Thyroid gland (tissue), 4 donors: ENCODE data around the gene ST8SIA1.

Experiments used
- POLR2A ChIP-seq, 2 donors: fragments of 450-650 bp; IDR thresholded peaks; one replicate each; pipeline ENCODE4 v1.6.1; 2017; ENCODE audit warnings: antibody characterized with exemption in 2 of 2, mild to moderate bottlenecking in 2 of 2, moderate library complexity in 1 of 2
- TF ChIP-seq, protein P1 (sequence below), 6 experiments: fragments of 200-600 bp in 3 of 6; fragments of 450-650 bp in 3 of 6; sonication (generic) in 3 of 6; IDR thresholded peaks; one replicate each; pipeline ENCODE4 v1.5.1; 2016 to 2019; ENCODE audit warnings: antibody characterized with exemption in 6 of 6, mild to moderate bottlenecking in 2 of 6, inconsistent platforms in 1 of 6, moderate library complexity in 1 of 6

DNA sequence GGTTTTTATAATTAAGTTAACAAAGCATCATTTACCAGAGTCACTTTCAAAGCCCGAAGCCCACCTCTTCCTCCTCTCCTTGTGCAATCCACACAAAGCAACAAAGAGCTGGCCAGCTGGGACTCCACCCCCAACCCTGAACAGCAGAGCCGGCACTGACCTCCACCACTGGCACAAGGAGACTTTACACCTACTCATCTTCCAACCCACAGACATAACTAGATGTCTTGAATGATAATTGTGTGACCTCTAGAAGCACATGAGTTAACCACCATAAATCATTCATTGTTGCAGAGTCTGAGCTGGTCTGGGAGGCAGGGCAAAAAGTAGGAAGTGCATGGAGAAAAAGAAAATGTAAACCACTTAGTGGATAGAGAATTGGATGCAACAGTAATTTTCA, 72.2 kb downstream of the ST8SIA1 start:
- TF ChIP-seq, protein P1, sequence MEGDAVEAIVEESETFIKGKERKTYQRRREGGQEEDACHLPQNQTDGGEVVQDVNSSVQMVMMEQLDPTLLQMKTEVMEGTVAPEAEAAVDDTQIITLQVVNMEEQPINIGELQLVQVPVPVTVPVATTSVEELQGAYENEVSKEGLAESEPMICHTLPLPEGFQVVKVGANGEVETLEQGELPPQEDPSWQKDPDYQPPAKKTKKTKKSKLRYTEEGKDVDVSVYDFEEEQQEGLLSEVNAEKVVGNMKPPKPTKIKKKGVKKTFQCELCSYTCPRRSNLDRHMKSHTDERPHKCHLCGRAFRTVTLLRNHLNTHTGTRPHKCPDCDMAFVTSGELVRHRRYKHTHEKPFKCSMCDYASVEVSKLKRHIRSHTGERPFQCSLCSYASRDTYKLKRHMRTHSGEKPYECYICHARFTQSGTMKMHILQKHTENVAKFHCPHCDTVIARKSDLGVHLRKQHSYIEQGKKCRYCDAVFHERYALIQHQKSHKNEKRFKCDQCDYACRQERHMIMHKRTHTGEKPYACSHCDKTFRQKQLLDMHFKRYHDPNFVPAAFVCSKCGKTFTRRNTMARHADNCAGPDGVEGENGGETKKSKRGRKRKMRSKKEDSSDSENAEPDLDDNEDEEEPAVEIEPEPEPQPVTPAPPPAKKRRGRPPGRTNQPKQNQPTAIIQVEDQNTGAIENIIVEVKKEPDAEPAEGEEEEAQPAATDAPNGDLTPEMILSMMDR (IDR thresholded peaks at IDR 0.05): no peak
- no peak for TF ChIP-seq POLR2A (IDR thresholded peaks at IDR 0.05)
